Neural progenitor cell (in vitro differentiated cells): ENCODE data around the gene SATB2. TPM values are rescaled to one million over a fixed set of nuclear protein-coding genes. Genes with fewer than 3 reads are reported as not detected.

Experiments used
- DNase-seq: peaks from one replicate; pipeline ENCODE4 v3.0.0-alpha.2; 2016; ENCODE audit warnings: low spot score
- H2AFZ ChIP-seq: fragments of 200-600 bp; sonication (generic); replicated peaks from 2 replicates; pipeline ENCODE4 v1.6.1; 2016; ENCODE audit warnings: antibody characterized with exemption
- H3F3A ChIP-seq: fragments of 200-600 bp; sonication (generic); 2 replicates; pipeline ENCODE4 v1.6.1; 2016; ENCODE audit warnings: antibody characterized with exemption, low read depth
- H3K27ac ChIP-seq: fragments of 200-600 bp; sonication (generic); 2 replicates; pipeline ENCODE4 v1.5.1; 2016; ENCODE audit warnings: mild to moderate bottlenecking
- H3K27me3 ChIP-seq: fragments of 200-600 bp; sonication (generic); 2 replicates; pipeline ENCODE4 v1.6.1; 2016; ENCODE audit warnings: mild to moderate bottlenecking, moderate library complexity
- H3K36me3 ChIP-seq: fragments of 200-600 bp; sonication (generic); 2 replicates; pipeline ENCODE4 v1.5.1; 2016
- H3K4me1 ChIP-seq: fragments of 200-600 bp; sonication (generic); 2 replicates; pipeline ENCODE4 v1.6.1; 2016; ENCODE audit warnings: mixed run types
- H3K4me2 ChIP-seq: fragments of 200-600 bp; sonication (generic); 2 replicates; pipeline ENCODE4 v1.6.1; 2016
- H3K4me3 ChIP-seq: fragments of 200-600 bp; sonication (generic); 2 replicates; pipeline ENCODE4 v1.5.1; 2016
- H3K79me2 ChIP-seq: fragments of 200-600 bp; sonication (generic); 2 replicates; pipeline ENCODE4 v1.6.1; 2016; ENCODE audit warnings: low read depth
- H3K9ac ChIP-seq: fragments of 200-600 bp; sonication (generic); 2 replicates; pipeline ENCODE4 v1.6.1; 2016
- H3K9me3 ChIP-seq: fragments of 200-600 bp; sonication (generic); 2 replicates; pipeline ENCODE4 v1.5.1; 2016; ENCODE audit warnings: low read depth
- H4K20me1 ChIP-seq: fragments of 200-600 bp; sonication (generic); 2 replicates; pipeline ENCODE4 v1.6.1; 2016; ENCODE audit warnings: low read depth
- H3K27ac Mint-ChIP-seq: 3 replicates; pipeline ENCODE4 v1.8.0; 2021; ENCODE audit warnings: mixed read lengths
- H3K27me3 Mint-ChIP-seq: 2 replicates; pipeline ENCODE4 v1.8.0; 2022; ENCODE audit warnings: low read depth, mild to moderate bottlenecking, inconsistent platforms, moderate library complexity, mixed read lengths; ENCODE audit not compliant: insufficient read depth
- H3K36me3 Mint-ChIP-seq: 3 replicates; pipeline ENCODE4 v1.8.0; 2021; ENCODE audit warnings: mixed read lengths
- H3K4me1 Mint-ChIP-seq: 3 replicates; pipeline ENCODE4 v1.8.0; 2021; ENCODE audit warnings: mixed read lengths
- H3K4me3 Mint-ChIP-seq: 3 replicates; pipeline ENCODE4 v1.8.0; 2021; ENCODE audit warnings: mild to moderate bottlenecking, moderate library complexity, mixed read lengths
- H3K9me3 Mint-ChIP-seq: 3 replicates; pipeline ENCODE4 v1.8.0; 2020; ENCODE audit warnings: mixed read lengths
- EZH2 ChIP-seq: fragments of 200-600 bp; sonication (generic); IDR thresholded peaks from 2 replicates; pipeline ENCODE4 v1.6.1; 2017; ENCODE audit warnings: antibody characterized with exemption, mild to moderate bottlenecking, moderate library complexity
- EZH2phosphoT487 ChIP-seq: fragments of 200-600 bp; sonication (generic); IDR thresholded peaks from 2 replicates; pipeline ENCODE4 v1.6.1; 2017; ENCODE audit warnings: antibody characterized with exemption
- total RNA-seq: library from RNA; depleted of rRNA; stranded (reverse); fragments of >200 nt; gene quantifications from 2 replicates; pipeline ENCODE4 v1.2.3, GENCODE V29; 2015; ENCODE audit warnings: low replicate concordance
- TF ChIP-seq, protein P1 (sequence below): fragments of 200-600 bp; sonication (generic); IDR thresholded peaks from 2 replicates; pipeline ENCODE4 v1.5.1; 2017; ENCODE audit warnings: antibody characterized with exemption, mild to moderate bottlenecking

Gene SATB2
- total RNA-seq, 1 donor from 2014 or later, result 3.7 TPM

DNA sequence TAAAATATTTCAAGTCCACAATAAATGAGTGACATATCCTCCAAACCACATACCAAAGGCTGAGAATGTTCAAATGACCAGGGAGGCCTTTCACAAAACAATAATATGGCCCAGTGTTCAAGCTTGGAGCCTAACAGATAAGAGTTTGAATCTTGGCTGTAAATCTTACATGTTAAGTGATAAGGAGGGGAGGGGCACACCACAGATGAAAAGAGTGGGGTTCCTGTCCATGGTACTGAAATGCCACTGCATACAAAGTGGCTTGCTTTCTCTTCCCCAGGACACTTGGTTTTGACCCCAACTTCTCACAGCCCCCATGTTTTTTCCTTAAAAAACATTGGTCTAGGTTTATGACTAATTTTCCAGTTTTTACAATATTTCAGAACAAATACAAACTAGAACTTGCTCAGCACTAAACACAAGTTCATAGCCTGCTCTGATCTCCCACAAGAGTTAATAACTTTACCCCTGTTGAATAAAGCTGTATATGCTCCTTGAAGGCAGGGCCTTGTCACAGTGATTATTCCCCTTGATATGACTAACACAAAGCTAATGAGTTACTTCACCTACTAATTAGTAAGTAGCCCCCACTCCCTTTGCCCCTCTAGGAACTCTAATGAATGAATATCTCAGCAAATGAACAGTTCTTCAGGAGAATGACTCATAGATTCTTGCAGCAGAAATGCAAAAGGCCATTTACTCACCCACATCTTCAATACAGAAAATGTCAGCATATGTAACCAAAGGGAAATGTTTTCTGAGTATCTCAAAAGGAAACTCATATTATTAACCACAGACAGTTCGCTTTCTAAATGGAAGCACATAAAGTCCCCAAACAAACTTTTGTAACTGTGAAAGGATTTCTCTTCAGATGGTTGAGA lies 142.2 kb downstream of the SATB2 start:
- Histone ChIP-seq H3K9me3 (no peaks in the 10 kb centered on the region), H3K36me3 (no peaks in the 10 kb centered on the region), H3K4me1 (peaks cover under 1% of the 10 kb centered on the region), H3F3A (no peaks in the 10 kb centered on the region), H3K9ac (no peak overlapping the region), H3K27ac (no peak overlapping the region), H3K79me2 (no peaks in the 10 kb centered on the region), H4K20me1 (peaks cover 10% of the 10 kb centered on the region), H3K4me2 (no peak overlapping the region), H2AFZ (no peak overlapping the region), H3K4me3 (no peak overlapping the region), H3K27me3 (no peaks in the 10 kb centered on the region)
- Mint-ChIP-seq H3K4me3 (no peak overlapping the region), H3K36me3 (peaks cover 4% of the 10 kb centered on the region), H3K27me3 (no peaks in the 10 kb centered on the region), H3K27ac (no peak overlapping the region), H3K4me1 (peaks cover 12% of the 10 kb centered on the region), H3K9me3 (no peaks in the 10 kb centered on the region)
- TF ChIP-seq EZH2 (no peak), EZH2phosphoT487 (no peak)
- TF ChIP-seq, protein P1, sequence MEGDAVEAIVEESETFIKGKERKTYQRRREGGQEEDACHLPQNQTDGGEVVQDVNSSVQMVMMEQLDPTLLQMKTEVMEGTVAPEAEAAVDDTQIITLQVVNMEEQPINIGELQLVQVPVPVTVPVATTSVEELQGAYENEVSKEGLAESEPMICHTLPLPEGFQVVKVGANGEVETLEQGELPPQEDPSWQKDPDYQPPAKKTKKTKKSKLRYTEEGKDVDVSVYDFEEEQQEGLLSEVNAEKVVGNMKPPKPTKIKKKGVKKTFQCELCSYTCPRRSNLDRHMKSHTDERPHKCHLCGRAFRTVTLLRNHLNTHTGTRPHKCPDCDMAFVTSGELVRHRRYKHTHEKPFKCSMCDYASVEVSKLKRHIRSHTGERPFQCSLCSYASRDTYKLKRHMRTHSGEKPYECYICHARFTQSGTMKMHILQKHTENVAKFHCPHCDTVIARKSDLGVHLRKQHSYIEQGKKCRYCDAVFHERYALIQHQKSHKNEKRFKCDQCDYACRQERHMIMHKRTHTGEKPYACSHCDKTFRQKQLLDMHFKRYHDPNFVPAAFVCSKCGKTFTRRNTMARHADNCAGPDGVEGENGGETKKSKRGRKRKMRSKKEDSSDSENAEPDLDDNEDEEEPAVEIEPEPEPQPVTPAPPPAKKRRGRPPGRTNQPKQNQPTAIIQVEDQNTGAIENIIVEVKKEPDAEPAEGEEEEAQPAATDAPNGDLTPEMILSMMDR, result no peak
- peak; percentile 70 for DNase-seq

DNA sequence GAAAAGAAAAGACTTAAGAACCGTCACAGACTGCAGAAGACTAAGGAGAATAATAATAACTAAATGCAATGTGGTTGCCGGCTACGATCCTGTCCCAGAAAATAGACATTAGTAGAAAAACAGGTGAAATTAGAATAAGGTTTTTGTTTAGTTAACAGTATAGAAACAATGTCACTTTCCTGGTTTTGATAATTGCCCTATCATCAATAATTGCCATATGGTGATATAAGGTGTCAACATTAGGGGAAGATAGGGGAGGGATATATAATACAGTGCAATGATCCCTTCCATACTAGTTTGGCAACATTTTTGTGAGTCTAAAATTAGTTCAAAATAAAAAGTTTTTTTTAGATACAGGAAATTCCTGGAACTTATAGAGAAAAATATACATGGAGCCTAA lies 144.8 kb downstream of the SATB2 start:
- Histone ChIP-seq H3K27me3 (no peaks in the 10 kb centered on the region), H3K79me2 (no peaks in the 10 kb centered on the region), H4K20me1 (peaks cover 10% of the 10 kb centered on the region), H3K4me1 (peaks cover 5% of the 10 kb centered on the region), H3K4me2 (no peak overlapping the region), H3K9me3 (no peaks in the 10 kb centered on the region), H3K36me3 (no peaks in the 10 kb centered on the region), H3K27ac (no peak overlapping the region), H3K9ac (no peak overlapping the region), H3F3A (no peaks in the 10 kb centered on the region), H3K4me3 (no peak overlapping the region), H2AFZ (no peak overlapping the region)
- Mint-ChIP-seq H3K27ac (no peak overlapping the region), H3K4me1 (peaks cover 29% of the 10 kb centered on the region), H3K9me3 (no peaks in the 10 kb centered on the region), H3K36me3 (no peaks in the 10 kb centered on the region), H3K4me3 (no peak overlapping the region), H3K27me3 (peaks cover 3% of the 10 kb centered on the region)
- TF ChIP-seq EZH2 (no peak), EZH2phosphoT487 (no peak)
- TF ChIP-seq, protein P1, result no peak
- DNase-seq, result no peak

DNA sequence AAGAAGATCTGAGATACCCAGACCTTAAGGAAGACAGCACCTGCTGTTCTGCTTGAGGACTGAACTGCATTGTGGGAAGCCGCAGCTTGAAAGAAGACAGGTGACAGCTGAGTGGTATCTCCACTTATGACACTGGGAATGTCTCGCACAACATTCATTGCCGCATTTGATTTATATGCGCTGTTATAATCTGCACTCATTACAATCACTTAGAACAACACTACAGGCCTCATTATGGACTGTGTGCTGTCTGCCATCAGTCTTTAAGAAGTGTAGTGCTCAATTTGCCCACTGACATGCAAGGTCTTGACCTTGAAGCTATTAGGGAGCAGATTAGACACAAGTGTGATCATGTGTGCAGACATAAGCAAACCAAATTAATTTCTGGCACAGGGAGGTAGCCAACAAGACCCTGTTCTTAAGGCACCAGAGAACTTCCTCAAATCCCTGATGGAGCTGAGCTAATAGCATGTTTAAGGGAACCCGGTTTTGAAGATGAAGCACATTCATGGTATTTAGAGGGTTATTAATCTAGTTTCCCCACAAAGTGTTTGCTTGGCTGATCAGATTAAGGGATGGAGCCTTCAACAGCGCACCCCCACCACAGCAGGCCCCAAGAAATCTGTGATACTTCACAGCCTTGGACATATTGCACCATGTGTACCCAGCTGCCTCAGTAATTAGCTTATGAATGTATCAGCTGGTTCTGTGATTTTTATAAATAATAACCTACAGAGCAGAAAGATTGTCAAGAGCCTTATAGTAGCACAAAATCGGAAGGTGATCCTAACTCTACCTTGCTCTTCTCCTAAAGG lies 146.8 kb downstream of the SATB2 start:
- no peak overlapping the region for H2AFZ ChIP-seq
- peaks cover 3% of the 10 kb centered on the region for H3K27me3 Mint-ChIP-seq
- H3K9me3 ChIP-seq, result no peaks in the 10 kb centered on the region
- no peaks in the 10 kb centered on the region for H3F3A ChIP-seq
- peaks cover 9% of the 10 kb centered on the region for H4K20me1 ChIP-seq
- no peak overlapping the region for H3K4me3 ChIP-seq
- TF ChIP-seq EZH2phosphoT487 (no peak), EZH2 (no peak)
- TF ChIP-seq, protein P1, result no peak
- peaks cover 29% of the 10 kb centered on the region for H3K4me1 Mint-ChIP-seq
- peaks cover 5% of the 10 kb centered on the region for H3K4me1 ChIP-seq
- no peak overlapping the region for H3K27ac ChIP-seq
- H3K36me3 Mint-ChIP-seq, result no peaks in the 10 kb centered on the region
- no peaks in the 10 kb centered on the region for H3K36me3 ChIP-seq
- no peak for DNase-seq
- H3K4me3 Mint-ChIP-seq, result no peak overlapping the region
- no peak overlapping the region for H3K4me2 ChIP-seq
- H3K27ac Mint-ChIP-seq, result no peak overlapping the region
- H3K9ac ChIP-seq, result no peak overlapping the region
- H3K79me2 ChIP-seq, result no peaks in the 10 kb centered on the region
- H3K27me3 ChIP-seq, result no peaks in the 10 kb centered on the region
- no peaks in the 10 kb centered on the region for H3K9me3 Mint-ChIP-seq
